Measurements from ENCODE around the gene ATP9A.
"Not testable (repeated sequence)": the region's sequence is repeated elsewhere in the genome, so short reads cannot be mapped to it uniquely, and the experiment has no call there.

The ATP9A gene

DNA sequence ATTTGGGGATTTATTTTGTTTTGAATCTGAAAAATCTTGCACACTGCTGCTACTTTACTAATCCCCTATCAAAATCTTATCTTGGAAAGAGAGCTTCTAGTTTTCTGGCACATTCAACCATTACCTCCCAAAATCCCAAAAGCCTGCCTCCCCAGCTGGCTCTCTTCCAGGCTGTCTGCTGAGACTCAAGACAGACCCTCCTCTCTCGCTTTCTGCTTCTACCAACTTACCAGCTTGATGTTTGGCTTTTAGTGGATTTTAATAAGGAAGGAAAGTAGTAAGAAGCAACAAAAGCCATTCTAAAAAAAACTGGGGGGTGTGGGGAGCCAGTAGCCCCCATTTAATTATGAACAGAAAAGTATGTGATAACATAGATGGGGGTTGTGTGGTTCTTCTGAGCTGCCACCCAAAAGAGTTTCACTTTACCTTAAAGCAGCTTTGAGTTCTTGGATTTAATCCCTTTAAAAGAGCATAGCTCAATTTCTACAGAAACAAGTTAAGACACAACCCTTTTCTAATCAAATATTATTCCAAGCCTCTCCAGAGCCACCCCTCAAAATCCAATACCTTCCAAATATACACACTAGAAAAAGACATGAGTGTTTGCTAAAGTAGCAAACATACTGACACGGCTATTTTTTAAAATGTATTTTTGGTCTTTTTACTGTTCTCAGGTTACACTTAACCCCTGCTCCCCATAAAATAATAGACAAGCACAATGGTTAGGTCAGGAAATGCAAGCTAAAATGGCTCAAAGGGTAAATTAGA is 71.7 kb downstream of the ATP9A start:
- no peak for DNase-seq (ENCODE audit: low read depth, low spot score)

DNA sequence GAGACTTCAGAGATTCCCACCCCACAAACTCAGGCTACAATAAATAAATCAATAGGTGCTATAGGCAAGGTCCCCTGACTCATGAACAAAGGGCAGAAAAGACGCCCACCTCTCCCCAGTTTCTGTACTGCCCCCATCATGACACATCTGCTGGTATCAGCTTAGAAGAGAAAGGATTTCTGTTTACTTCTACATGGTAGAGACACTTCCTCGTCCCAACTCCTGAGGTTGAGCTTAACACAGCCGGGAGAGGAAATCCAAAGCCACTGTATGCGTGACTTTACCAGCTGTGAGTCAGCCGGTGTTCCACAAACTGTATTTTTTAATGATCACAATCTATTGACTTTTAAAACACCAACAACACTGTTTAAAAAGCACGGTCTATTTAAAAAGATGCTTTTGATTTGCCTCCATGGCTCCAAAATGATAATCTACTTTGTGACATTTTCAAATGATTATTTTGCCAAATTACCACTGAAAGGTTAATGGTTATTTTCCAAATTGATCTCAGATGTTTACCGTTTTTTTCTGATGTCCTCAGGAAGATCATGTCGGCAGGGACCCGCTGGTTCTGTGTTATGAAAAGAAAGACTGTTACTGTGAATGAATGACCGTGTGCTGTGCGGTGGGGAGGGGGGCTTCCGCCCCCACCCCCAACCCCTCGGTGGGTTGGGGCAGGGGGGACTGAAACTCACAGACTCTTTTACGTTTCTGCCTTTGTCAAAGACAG is 72.5 kb downstream of the ATP9A start:
- DNase-seq (ENCODE audit: low read depth, low spot score): no peak

DNA sequence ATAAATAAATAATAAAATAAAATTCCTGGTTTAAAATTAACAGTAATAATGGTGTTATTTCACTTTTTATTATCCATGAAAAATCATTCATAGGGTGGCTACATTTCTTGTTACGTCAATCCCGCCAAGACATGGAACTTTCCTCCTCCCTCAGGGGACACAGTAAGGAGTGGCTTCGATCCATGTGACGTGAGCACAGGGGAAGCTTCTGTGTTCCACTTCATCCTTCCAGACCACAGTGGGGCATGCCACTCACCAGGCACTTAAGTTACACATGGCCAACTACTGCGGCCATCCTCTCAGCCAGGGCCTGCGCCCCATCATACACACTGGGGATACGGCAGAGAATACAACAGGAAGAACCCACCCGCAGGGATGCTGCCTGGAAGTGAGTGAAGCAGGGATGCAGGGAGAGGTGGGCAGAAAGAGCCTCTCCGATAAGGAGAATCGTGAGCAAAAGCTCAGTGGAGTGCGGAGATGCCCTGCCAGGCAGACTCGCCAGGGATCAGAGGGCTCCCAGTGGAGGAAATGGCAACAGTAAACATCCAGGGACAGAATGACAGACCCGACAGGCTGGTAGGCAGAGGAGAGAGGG is 75.3 kb downstream of the ATP9A start:
- no peak for DNase-seq (ENCODE audit: low read depth, low spot score)

DNA sequence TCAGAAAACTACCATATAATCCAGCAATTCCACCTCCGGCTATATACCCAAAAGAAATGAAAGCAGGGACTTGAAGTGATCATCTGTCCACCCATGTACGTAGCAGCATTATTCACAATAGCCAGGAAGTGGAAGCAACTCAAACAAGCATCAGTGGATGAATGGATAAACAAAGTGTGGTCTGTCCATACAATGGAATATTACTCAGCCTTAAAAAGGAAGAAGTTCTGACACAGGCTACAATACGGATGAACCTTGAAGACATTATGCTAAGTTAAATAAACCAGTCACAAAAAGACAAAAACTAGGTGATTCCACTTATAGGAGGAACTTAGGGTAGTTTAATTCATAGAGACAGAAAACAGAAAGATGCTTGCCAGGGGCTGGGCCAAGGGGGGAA is 76.5 kb downstream of the ATP9A start:
- DNase-seq (ENCODE audit: low read depth, low spot score): no peak

DNA sequence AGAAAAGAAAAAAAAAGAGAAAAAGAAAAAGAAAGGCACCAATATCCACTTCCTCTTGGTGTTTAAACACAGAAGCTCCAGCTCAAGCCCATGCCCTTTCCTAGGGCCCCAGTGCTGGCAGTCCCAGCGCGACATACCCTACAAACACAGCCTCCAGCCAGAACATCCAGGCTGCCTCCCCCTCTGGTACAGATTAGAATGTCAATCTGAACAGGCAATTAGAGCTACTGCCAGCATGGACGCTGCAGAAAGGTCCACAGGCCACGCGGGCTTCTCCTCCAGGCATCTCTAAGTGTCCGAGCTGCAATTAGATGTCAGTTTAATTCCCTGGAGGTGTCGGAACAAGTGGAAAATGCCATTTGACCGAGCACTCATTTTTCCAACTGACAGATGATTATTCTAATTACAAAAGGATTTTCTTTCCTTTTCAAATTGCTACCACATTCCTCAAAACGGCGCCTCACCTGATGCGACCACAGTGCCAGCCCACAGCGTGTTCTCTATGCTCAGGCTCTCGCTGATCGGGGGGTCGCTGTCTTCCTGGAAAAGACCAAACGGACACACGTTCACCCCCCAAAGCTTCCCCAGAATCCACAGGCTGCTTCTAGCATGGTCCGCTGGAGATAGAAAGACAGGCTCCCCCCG is 79.5 kb downstream of the ATP9A start:
- no peak for DNase-seq (ENCODE audit: low read depth, low spot score)

DNA sequence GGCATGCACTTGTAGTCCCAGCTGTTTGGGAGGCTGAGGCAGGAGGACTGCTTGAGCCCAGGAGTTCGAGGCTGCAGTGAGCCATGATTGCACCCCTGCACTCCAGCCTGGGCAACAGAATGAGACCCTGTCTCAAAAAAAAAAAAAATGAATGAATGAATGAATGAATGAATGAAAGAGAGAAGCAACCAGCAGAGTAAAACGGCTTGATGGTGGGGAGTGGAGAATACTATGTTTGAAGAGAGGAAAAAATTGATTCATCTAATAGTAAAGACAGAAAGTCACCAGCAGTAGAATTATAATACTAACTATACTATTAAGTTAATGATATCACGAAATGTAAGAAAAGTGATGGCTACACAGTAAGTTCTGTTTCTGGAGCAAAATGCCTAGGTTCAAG is 80.6 kb downstream of the ATP9A start:
- no peak for DNase-seq (ENCODE audit: low read depth, low spot score)

DNA sequence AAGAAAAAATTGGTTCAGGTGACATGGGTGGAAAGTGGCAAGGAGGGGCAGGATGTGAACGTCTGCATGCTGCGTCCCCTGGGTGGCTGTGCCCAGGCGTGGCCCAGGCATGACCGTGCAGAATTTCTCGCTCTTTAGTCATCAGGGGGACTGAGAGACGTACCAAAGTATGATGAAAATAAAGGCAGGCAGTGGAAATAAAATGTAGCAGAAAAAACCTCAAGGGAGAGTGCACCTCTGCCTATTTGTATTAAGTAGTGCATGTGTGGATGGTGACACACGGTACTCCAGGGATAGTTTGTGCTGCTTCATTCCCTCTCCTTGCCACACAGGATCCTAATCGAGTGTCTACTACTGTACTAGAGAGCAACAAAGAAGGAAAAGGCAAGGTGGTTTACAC is 81.1 kb downstream of the ATP9A start:
- DNase-seq (ENCODE audit: low read depth, low spot score): no peak

DNA sequence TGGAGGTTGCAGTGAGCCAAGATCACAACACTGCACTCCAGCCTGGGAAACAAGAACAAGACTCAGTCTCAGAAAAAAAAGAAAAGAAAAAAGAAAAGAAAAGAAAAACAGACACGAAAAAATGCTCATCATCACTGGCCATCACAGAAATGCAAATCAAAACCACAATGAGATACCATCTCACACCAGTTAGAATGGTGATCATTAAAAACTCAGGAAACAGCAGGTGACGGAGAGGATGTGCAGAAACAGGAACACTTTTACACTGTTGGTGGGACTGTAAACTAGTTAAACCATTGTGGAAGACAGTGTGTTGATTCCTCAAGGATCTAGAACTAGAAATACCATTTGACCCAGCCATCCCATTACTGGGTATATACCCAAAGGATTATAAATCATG is 82.7 kb downstream of the ATP9A start:
- not testable (repeated sequence) for DNase-seq (ENCODE audit: low read depth, low spot score)

DNA sequence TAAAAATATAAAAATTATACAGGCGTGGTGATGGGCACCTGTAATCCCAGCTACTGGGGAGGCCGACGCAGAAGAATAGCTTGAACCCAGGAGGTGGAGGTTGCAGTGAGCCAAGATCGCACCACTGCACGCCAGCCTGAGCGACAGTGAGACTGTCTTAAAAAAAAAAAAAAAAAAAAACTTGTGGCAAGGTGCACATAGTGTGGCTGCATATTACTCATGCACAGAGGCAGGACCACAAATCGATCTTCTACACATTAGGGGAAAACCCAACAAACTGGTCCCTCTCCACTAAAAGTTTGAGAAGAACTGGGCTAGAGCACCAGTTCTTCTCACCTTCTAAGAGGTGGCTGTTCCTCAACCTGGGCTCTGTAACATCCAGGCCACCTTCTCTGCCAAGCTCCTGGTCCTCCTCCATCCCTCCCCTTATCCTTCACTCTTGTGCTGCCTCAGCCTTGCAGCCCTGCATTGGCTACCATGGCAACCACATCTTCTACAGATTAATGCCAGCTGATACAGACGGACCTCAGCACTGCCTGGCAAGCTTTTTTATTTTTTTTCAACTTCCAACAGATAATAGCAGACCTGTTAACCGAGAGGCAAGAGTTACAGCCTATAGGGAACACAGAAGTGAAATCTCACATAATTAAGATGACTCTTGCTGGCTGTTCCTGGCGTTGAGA is 88.0 kb downstream of the ATP9A start:
- no peak for DNase-seq (ENCODE audit: low read depth, low spot score)

DNA sequence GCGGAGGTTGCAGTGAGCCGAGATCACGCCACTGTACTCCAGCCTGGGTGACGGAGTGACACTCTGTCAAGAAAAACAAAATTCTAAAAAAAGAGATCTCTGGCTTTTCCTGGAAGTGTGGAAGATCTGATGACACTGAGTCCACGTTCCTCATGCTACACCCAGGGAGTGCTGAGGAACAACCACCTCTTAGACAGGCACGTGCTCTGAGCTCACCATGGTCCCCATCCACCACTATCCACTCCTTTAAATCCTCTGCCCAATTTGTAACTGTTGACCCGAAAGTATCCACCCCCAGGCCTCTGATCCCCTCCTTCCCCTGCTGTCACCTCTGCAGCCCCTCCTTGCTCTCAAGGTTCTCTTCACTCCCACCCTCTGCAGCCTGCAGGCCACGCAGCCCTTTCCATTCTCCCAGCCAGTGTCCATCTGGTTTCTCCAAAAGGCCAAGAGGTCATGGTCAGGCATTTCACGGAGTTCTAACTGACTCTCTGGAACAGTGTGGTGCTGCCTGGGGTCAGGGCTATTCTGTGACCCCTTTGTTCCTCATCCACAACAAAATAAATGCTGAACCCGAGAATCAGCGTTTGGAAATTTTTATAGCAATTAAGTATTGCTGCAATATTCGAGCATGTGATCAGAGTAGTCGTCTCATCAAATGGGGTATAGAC is 88.8 kb downstream of the ATP9A start:
- DNase-seq (ENCODE audit: low read depth, low spot score): no peak

DNA sequence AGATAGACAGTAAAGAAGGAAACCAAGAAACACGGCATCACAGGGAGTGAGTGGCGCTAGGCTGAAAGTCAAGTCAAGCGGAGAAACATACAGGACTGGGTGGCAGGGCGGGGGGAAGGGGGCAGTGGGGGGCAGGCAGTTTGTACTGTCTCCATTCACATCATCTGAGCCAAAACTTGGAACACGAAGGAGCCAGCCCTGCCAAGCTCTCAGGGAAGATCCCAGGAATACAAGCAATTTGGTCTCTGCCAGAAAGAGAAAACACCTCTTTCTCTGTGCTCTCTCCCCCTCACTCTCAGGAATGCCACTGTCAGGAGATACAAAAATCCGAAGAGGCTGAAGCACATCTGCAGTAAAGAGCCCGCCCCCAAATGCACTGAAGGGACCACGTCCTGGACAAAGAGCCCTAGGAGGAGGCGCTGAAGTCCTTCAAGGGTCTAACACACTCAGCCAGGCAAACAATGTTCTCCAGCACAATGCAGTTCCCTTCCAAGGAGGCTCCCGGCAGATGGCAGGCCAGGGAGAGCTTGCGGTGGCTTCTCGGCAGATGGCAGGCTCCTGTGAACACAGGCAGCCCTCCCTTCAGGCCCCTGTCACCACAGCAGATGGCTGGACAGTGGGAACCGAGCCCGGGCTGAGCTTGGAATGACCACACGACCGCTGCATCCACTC is 90.0 kb downstream of the ATP9A start:
- DNase-seq (ENCODE audit: low read depth, low spot score): no peak

DNA sequence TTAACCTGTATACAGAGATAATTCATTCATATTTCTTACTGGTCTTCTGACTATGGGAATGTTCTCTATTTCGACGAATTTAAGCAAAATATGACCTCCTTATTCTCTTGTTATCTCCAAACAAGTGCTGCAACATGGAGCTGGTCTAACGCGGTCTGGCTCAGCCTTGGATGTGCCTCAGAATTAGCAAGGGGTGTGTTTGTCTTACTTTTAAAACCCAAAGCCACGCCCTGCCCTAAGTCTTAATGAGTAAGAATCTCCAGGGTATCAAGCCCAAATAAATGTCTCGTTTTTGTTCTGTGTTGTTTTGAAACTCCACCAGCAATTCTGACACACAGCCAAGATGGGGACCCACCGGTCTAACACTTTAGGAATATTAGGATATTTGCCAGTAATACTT is 99.2 kb downstream of the ATP9A start:
- DNase-seq (ENCODE audit: low read depth, low spot score): no peak

DNA sequence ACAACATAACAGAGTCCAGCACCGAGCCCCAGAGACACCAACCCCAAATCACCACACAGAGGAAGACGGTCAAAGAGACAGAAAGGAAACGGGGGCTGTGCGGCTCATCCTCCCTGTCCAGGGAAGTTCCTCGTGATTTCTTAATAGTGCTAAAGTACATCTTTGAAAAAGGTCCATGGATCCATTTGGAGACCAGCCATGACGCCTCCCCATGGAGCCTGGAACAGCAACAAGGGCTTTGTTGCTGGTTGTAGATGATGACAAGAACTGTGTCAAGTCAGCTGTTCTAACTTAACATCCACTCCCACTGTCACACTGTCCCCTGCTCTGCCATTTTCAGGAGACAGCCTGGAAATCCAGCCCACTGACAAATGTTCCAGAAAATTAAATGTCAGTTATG is 99.7 kb downstream of the ATP9A start:
- no peak for DNase-seq (ENCODE audit: low read depth, low spot score)

DNA sequence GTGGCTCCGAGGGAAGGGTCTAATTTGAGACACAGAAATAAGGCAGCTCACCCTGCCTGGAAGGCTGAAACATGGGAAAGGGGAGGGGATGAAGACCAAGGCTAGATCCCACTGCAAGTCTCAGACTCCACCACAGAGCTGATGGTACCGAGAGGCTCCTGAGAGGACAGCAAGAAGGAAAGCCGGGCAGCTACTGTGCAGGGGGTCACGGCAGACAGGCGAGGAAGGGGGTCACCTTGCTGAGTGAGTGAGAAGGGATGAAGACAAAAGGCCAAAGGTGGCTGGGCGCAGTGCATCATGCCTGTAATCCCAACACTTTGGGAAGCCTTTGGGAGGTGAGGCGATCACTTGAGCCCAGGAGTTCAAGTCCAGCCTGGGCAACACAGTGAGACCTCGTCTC is 100.7 kb downstream of the ATP9A start:
- no peak for DNase-seq (ENCODE audit: low read depth, low spot score)

DNA sequence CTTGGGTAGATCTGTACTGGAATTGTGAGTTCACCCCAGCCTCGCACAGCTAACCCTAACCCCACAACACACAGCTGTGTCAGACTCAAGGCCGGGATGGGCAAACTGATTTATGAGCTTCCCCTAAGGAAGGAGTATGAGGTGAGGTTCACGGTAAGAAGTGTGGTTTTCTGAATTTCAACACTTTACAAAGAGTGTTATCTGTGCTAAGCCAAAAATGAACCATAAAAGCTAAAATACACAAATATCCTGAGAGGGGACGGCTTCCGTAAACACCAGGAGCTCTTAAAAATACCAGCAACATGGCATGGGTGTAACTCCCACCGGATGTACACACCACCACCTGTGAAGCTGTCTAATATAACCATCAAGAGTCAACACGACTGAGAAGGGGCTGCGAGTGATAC is 101.2 kb downstream of the ATP9A start:
- DNase-seq (ENCODE audit: low read depth, low spot score): no peak

DNA sequence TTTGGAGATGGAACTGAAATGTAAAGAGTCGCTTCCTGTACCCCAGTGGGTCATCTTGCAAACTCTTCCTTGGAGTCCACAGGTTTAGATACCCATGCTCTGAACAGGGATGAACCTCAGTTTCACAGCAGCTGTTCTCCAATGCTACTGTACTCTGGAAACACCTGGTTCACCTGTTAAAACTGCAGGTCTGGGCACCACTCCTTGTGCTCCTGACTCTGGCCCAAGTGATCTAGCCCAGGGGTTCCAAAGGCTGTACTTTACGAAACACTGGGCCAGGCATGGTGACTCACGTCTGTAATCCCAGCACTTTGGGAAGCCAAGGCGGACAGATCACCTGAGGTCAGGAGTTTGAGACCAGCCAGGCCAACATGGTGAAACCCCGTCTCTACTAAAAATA is 102.1 kb downstream of the ATP9A start:
- no peak for DNase-seq (ENCODE audit: low read depth, low spot score)

DNA sequence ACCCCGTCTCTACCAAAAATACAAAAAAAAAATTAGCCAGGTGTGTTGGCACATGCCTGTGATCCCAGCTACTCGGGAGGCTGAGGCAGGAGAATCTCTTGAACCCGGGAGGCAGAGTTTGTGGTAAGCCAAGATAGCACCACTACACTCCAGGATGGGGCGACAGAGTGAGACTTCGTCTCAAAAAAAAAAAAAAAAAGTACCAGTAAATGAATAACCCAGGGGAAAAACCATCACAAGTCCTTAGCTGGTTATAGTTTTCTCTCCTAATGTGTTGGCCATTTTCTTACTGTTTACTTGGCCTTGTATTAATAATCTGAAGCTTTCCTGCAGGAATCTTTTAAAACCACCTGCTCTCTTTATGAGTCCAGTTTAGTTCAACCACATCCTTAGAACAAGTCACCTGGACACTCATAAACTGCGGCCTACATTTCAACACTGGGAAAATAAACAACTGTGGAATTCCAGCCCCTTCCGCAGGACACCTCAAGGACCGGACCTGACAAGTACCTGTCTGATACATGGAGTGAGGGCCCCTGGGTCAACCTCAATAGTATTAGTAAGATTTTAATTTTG is 102.6 kb downstream of the ATP9A start:
- no peak for DNase-seq (ENCODE audit: low read depth, low spot score)

DNA sequence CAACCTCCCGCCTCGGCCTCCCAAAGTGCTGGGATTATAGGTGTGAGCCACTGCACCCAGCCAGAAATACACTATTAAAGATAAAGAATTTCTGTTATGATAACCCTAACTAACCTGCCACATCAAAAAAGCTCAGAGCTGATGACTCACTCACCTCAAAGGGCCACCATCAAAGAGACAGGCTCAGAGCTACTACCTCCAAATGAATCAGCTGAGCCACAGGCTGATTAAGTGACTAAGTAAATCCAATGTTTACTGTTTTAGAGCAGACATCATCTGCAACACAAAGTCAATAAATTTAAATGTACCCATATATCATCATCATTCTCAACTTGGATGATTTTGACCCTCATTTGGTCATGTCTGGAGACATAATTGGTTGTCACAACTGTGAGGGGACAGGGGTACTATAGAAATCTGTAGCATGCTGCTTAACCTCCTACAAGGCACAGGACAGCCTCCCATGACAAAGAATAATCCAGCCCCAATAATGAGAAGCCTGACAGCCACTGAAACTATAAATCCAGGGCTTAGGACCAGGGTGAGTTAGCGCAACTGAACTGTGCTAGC is 106.5 kb downstream of the ATP9A start:
- DNase-seq (ENCODE audit: low read depth, low spot score): no peak

DNA sequence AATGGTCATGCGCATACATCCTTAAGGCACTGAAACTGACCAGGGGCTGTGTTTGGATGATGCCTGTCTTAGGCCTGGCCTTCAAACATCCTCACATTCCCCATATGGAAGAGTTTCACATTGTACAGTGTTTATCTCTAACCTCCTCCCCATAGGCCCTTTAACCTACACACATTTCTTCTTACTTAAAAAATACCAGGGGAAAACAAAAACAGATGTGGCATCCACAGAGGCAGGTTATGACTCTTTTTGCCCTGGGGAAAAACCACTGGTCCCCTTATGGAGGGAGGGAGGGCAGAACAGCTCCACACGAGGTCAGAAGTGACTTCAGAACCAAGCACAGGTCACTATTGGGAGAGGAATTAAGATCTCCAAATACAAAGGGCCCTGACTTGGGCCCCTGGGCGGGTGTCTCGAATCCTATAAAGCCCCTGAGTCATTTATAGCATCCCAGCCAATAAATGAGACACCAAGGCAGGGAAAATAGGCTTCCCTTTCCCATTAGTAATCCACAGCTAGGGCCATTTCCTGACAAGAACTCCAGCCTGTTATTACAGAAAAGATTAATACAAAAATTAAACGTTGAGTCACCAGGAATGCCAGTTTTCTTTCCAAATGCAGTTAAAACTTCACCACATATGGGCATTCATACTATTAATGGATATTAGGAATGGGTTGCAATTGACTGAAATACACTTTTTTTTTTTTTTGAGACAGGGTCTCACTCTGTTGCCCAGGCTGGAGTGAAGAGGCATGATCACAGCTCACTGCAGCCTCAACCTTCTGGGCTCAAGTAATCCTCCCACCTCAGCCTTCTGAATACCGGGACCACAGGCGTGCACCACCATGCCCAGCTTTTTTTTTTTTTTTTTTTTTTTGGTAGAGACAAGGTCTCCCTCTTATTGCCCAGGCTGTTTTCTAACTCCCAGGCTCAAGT is 107.2 kb downstream of the ATP9A start:
- no peak for DNase-seq (ENCODE audit: low read depth, low spot score)

All from smooth muscle cell of the brain vasculature (primary cell).